Measurements from ENCODE around the gene NFIA. TPM values are rescaled to one million over a fixed set of nuclear protein-coding genes. Genes with fewer than 3 reads are reported as not detected.

NFIA gene
- total and polyA plus RNA-seq, 2 of the 13 experiments (the other 11 are each of a cell fraction or from before 2014, with no cell fraction given): 14.7 to 28.5 TPM

DNA sequence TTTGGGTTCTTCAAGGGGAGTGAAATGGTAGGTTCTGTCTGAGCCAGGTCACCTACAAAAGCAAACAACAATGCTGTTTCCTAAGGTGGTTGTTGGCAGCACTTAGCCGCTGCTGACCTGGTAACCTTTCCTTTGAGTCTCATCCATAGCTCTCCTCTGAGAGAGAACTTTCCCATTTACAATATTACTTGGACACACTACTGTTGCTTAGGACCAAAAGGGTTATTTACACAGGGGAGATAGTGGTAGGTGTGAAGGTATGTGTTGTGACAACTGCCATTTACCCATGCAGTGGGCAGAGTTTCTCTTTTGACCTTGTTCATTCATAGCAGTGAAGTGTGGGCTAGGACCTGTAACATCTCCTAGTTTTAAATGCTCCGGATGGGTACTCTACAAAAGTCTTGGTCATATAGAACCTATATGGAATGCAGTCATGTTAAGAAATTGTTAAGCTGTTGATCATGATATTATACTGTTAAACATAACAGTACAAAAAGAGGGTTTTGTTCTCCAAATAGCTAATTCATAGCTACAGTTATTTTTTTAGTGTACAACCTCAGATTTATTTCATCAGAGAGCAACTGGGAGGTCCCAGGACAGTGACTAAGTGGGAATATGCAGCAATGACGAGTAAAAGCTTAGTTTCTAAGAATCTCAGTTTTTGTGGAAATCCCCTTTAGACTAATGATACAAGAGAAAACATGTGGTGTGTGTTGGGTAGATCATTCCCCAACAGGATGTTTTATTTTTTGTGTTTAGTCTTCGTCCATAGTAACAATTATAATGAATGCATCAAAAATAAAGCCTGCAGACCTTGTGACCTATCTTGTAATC lies 219.7 kb downstream of the NFIA start (continued):
- TF ChIP-seq GLI4 (CRISPR knock-in tag; IDR thresholded peaks at IDR 0.05; ENCODE audit: borderline replicate concordance) (no peak), ZNF12 (CRISPR knock-in tag; IDR thresholded peaks at IDR 0.05) (peak; percentile 77), ATF7-NPFF (CRISPR knock-in tag; IDR thresholded peaks at IDR 0.05; ENCODE audit: low read depth) (no peak), ZFP1 (CRISPR knock-in tag; IDR thresholded peaks at IDR 0.05) (no peak), ZNF225 (CRISPR knock-in tag; IDR thresholded peaks at IDR 0.05) (no peak), RFXAP (CRISPR knock-in tag; IDR thresholded peaks at IDR 0.05; ENCODE audit: borderline replicate concordance) (no peak), ZNF550 (CRISPR knock-in tag; IDR thresholded peaks at IDR 0.05; ENCODE audit: borderline replicate concordance) (no peak), ZNF331 (CRISPR knock-in tag; IDR thresholded peaks at IDR 0.05) (0 out of 2 replicates have a peak, but pooled peaks have one; percentile 32), THAP11 (CRISPR knock-in tag; IDR thresholded peaks at IDR 0.05) (no peak), ZNF234 (CRISPR knock-in tag; conservative IDR thresholded peaks at IDR 0.05) (no peak), ZNF253 (CRISPR knock-in tag; IDR thresholded peaks at IDR 0.05; ENCODE audit: borderline replicate concordance) (no peak), KDM1A (CRISPR knock-in tag; IDR thresholded peaks at IDR 0.05) (no peak), ZNF558 (CRISPR knock-in tag; IDR thresholded peaks at IDR 0.05; ENCODE audit: borderline replicate concordance) (no peak), SOX6 (IDR thresholded peaks at IDR 0.05) (no peak), SOX6 (CRISPR knock-in tag; IDR thresholded peaks at IDR 0.05) (peak; percentile 63), ZNF772 (CRISPR knock-in tag; IDR thresholded peaks at IDR 0.05) (no peak), SP140L (CRISPR knock-in tag; IDR thresholded peaks at IDR 0.05; ENCODE audit: borderline replicate concordance) (no peak), MTF2 (CRISPR knock-in tag; IDR thresholded peaks at IDR 0.05; ENCODE audit: borderline replicate concordance) (no peak)
- TF ChIP-seq, protein P1, sequence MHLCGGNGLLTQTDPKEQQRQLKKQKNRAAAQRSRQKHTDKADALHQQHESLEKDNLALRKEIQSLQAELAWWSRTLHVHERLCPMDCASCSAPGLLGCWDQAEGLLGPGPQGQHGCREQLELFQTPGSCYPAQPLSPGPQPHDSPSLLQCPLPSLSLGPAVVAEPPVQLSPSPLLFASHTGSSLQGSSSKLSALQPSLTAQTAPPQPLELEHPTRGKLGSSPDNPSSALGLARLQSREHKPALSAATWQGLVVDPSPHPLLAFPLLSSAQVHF (CRISPR knock-in tag; IDR thresholded peaks at IDR 0.05): no peak
- TF ChIP-seq, protein P2, sequence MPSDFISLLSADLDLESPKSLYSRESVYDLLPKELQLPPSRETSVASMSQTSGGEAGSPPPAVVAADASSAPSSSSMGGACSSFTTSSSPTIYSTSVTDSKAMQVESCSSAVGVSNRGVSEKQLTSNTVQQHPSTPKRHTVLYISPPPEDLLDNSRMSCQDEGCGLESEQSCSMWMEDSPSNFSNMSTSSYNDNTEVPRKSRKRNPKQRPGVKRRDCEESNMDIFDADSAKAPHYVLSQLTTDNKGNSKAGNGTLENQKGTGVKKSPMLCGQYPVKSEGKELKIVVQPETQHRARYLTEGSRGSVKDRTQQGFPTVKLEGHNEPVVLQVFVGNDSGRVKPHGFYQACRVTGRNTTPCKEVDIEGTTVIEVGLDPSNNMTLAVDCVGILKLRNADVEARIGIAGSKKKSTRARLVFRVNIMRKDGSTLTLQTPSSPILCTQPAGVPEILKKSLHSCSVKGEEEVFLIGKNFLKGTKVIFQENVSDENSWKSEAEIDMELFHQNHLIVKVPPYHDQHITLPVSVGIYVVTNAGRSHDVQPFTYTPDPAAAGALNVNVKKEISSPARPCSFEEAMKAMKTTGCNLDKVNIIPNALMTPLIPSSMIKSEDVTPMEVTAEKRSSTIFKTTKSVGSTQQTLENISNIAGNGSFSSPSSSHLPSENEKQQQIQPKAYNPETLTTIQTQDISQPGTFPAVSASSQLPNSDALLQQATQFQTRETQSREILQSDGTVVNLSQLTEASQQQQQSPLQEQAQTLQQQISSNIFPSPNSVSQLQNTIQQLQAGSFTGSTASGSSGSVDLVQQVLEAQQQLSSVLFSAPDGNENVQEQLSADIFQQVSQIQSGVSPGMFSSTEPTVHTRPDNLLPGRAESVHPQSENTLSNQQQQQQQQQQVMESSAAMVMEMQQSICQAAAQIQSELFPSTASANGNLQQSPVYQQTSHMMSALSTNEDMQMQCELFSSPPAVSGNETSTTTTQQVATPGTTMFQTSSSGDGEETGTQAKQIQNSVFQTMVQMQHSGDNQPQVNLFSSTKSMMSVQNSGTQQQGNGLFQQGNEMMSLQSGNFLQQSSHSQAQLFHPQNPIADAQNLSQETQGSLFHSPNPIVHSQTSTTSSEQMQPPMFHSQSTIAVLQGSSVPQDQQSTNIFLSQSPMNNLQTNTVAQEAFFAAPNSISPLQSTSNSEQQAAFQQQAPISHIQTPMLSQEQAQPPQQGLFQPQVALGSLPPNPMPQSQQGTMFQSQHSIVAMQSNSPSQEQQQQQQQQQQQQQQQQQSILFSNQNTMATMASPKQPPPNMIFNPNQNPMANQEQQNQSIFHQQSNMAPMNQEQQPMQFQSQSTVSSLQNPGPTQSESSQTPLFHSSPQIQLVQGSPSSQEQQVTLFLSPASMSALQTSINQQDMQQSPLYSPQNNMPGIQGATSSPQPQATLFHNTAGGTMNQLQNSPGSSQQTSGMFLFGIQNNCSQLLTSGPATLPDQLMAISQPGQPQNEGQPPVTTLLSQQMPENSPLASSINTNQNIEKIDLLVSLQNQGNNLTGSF (CRISPR knock-in tag; IDR thresholded peaks at IDR 0.05): no peak
- TF ChIP-seq, protein P3, sequence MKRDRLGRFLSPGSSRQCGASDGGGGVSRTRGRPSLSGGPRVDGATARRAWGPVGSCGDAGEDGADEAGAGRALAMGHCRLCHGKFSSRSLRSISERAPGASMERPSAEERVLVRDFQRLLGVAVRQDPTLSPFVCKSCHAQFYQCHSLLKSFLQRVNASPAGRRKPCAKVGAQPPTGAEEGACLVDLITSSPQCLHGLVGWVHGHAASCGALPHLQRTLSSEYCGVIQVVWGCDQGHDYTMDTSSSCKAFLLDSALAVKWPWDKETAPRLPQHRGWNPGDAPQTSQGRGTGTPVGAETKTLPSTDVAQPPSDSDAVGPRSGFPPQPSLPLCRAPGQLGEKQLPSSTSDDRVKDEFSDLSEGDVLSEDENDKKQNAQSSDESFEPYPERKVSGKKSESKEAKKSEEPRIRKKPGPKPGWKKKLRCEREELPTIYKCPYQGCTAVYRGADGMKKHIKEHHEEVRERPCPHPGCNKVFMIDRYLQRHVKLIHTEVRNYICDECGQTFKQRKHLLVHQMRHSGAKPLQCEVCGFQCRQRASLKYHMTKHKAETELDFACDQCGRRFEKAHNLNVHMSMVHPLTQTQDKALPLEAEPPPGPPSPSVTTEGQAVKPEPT (CRISPR knock-in tag; IDR thresholded peaks at IDR 0.05; ENCODE audit: low read depth): no peak
- TF ChIP-seq, protein P4, sequence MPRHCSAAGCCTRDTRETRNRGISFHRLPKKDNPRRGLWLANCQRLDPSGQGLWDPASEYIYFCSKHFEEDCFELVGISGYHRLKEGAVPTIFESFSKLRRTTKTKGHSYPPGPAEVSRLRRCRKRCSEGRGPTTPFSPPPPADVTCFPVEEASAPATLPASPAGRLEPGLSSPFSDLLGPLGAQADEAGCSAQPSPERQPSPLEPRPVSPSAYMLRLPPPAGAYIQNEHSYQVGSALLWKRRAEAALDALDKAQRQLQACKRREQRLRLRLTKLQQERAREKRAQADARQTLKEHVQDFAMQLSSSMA (CRISPR knock-in tag; IDR thresholded peaks at IDR 0.05): no peak
